ENCODE results near the gene RBM19.

- TF ChIP-seq POLR2A (IDR thresholded peaks at IDR 0.05) (no peak), CTCF (IDR thresholded peaks at IDR 0.05) (no peak)
Measured at GRCh38 chr12:114001511-114002340, 35.6 kb upstream of the RBM19 start.

Measured in heart left ventricle (tissue), 13 donors.